Tibial nerve (tissue), 4 donors: ENCODE data around the gene DDX3X. TPM values are rescaled to one million over a fixed set of nuclear protein-coding genes. Genes with fewer than 3 reads are reported as not detected.
"Not testable (repeated sequence)": the region's sequence is repeated elsewhere in the genome, so short reads cannot be mapped to it uniquely, and the experiment has no call there.

Source experiments
- DNase-seq, 2 donors: peaks; one replicate each; pipeline ENCODE4 v3.0.0-alpha.2; 2019; ENCODE audit warnings: low spot score in 2 of 2
- H3K27ac ChIP-seq, 4 donors: fragments of 200-600 bp; sonication (generic) in 3 of 4; one replicate each; pipeline ENCODE4 v1.5.1; 2017 to 2019; ENCODE audit warnings: mild to moderate bottlenecking in 1 of 4
- H3K27me3 ChIP-seq, 2 donors: fragments of 200-600 bp; sonication (generic) in 1 of 2; one replicate each; pipeline versions ENCODE4 v1.5.1 to v1.6.0; 2017 to 2019
- H3K36me3 ChIP-seq, 3 donors: fragments of 200-600 bp; sonication (generic); one replicate each; pipeline ENCODE4 v1.5.1; 2018 to 2019
- H3K4me1 ChIP-seq, 4 donors: fragments of 200-600 bp; sonication (generic) in 3 of 4; one replicate each; pipeline ENCODE4 v1.5.1; 2017 to 2019
- H3K4me3 ChIP-seq, 4 donors: fragments of 200-600 bp; sonication (generic) in 3 of 4; one replicate each; pipeline ENCODE4 v1.5.1; 2017 to 2019; ENCODE audit warnings: mild to moderate bottlenecking in 1 of 4, moderate library complexity in 1 of 4
- H3K9me3 ChIP-seq, 4 donors: fragments of 200-600 bp; sonication (generic) in 3 of 4; one replicate each; pipeline ENCODE4 v1.5.1; 2017 to 2019
- CTCF ChIP-seq, 5 experiments: fragments of 200-600 bp in 3 of 5; fragments of 450-650 bp in 2 of 5; sonication (generic) in 3 of 5; IDR thresholded peaks; one replicate each; pipeline ENCODE4 v1.5.1; 2016 to 2019; ENCODE audit warnings: antibody characterized with exemption in 5 of 5, mild to moderate bottlenecking in 3 of 5, moderate library complexity in 2 of 5
- EP300 ChIP-seq, 2 donors: sonication (generic); formaldehyde crosslinking; IDR thresholded peaks; one replicate each; pipeline ENCODE4 v1.6.1; 2017; ENCODE audit warnings: antibody characterized with exemption in 2 of 2, mild to moderate bottlenecking in 1 of 2
- POLR2A ChIP-seq, 2 donors: fragments of 450-650 bp; IDR thresholded peaks; one replicate each; pipeline ENCODE4 v1.6.1; 2017; ENCODE audit warnings: antibody characterized with exemption in 2 of 2, mild to moderate bottlenecking in 2 of 2, moderate library complexity in 2 of 2
- WGBS, 2 donors: methylation state at CpG; one replicate each; pipeline ENCODE4 v1.1.5; 2018; 5-methylcytosine and 5-hydroxymethylcytosine counted together
- total RNA-seq, 4 donors: library from RNA; depleted of rRNA; stranded (reverse); fragments of >200 nt; gene quantifications; one replicate each; pipeline ENCODE4 v1.1.0, GENCODE V29; 2016

The DDX3X gene
- total RNA-seq: 100 to 1,000 TPM; 123 to 171 (median 148) TPM

GRCh38 chrX:41333744-41334362 is at the start of gene DDX3X:
TSS of gene DDX3X (plus strand) at chrX:41334162. CDS start at chrX:41334253, 91 bp downstream.
- TF ChIP-seq EP300 (IDR thresholded peaks at IDR 0.05) (peak in 1 of 2 donors; percentile 98), CTCF (IDR thresholded peaks at IDR 0.05) (peak in 4 of 5 experiments; percentile 25 to 79 (median 60)), POLR2A (IDR thresholded peaks at IDR 0.05) (peak; percentile 97)
- Histone ChIP-seq H3K27me3 (no peaks in the 10 kb centered on the region), H3K9me3 (no peaks in the 10 kb centered on the region), H3K36me3 (no peaks in the 10 kb centered on the region), H3K4me1 (peaks cover 0 to 21% (median 6%) of the 10 kb centered on the region in 4 donors), H3K4me3 (peak within 1 kb of the TSS; percentile 81 to 96 (median 88)), H3K27ac (peak within 1 kb of the TSS; percentile 97 to 100 (median 100))
- 0 to 4% methylated on average over 24 to 46 of the region's 47 CpGs for WGBS, 2 donors
- peak; percentile 55 to 63 for DNase-seq

GRCh38 chrX:41285928-41286327 is 48.0 kb upstream of the DDX3X start:
- 93% methylated on average over 19 of the region's 21 CpGs; no CpG with 5 or more reads in 1 of the 2 donors for WGBS, 2 donors
- not testable (repeated sequence) for DNase-seq, H3K27ac ChIP-seq, H3K9me3 ChIP-seq, H3K27me3 ChIP-seq, H3K4me1 ChIP-seq, H3K4me3 ChIP-seq, H3K36me3 ChIP-seq

- H3K9me3 ChIP-seq: peaks cover 0 to 5% (median 2%) of the 10 kb centered on the region in 4 donors
- DNase-seq: no peak
- WGBS, 2 donors: 40 to 81% methylated on average over 1 to 6 of the region's 6 CpGs
Measured at GRCh38 chrX:41288641-41289040, 45.3 kb upstream of the DDX3X start.

GRCh38 chrX:41289095-41289494 is 44.9 kb upstream of the DDX3X start:
- DNase-seq: no peak
- no peaks in the 10 kb centered on the region for H3K36me3 ChIP-seq
- H3K27ac ChIP-seq: no peak overlapping the region
- no peaks in the 10 kb centered on the region for H3K4me1 ChIP-seq
- TF ChIP-seq EP300 (IDR thresholded peaks at IDR 0.05) (no peak), CTCF (IDR thresholded peaks at IDR 0.05) (no peak), POLR2A (IDR thresholded peaks at IDR 0.05) (no peak)
- H3K9me3 ChIP-seq: peaks cover 0 to 5% (median 2%) of the 10 kb centered on the region in 4 donors
- H3K4me3 ChIP-seq: no peak overlapping the region
- WGBS, 2 donors: 50 to 64% methylated on average over 1 to 3 of the region's 3 CpGs
- no peaks in the 10 kb centered on the region for H3K27me3 ChIP-seq

More at GRCh38 chrX:41288641-41289040, 45.3 kb upstream of the DDX3X start:
- Histone ChIP-seq H3K4me3 (no peak overlapping the region), H3K4me1 (no peaks in the 10 kb centered on the region), H3K27me3 (no peaks in the 10 kb centered on the region), H3K27ac (no peak overlapping the region), H3K36me3 (no peaks in the 10 kb centered on the region)
- TF ChIP-seq POLR2A (IDR thresholded peaks at IDR 0.05): no peak
- TF ChIP-seq EP300 (IDR thresholded peaks at IDR 0.05): no peak

- Histone ChIP-seq H3K27ac (no peak overlapping the region), H3K4me1 (no peaks in the 10 kb centered on the region), H3K27me3 (no peaks in the 10 kb centered on the region), H3K4me3 (no peak overlapping the region), H3K36me3 (no peaks in the 10 kb centered on the region), H3K9me3 (peaks cover 0 to 5% (median 2%) of the 10 kb centered on the region in 4 donors)
- TF ChIP-seq POLR2A (IDR thresholded peaks at IDR 0.05): no peak
- no peak for TF ChIP-seq CTCF (IDR thresholded peaks at IDR 0.05)
- no peak for TF ChIP-seq EP300 (IDR thresholded peaks at IDR 0.05)
- DNase-seq: no peak
Measured at GRCh38 chrX:41291309-41291708, 42.7 kb upstream of the DDX3X start.

GRCh38 chrX:41293269-41293668 is 40.7 kb upstream of the DDX3X start:
- WGBS, 2 donors: 73 to 82% methylated on average over 6 of the region's 6 CpGs
- TF ChIP-seq CTCF (IDR thresholded peaks at IDR 0.05): no peak
- no peak for TF ChIP-seq POLR2A (IDR thresholded peaks at IDR 0.05)
- TF ChIP-seq EP300 (IDR thresholded peaks at IDR 0.05): no peak
- peaks cover 0 to 5% (median 2%) of the 10 kb centered on the region in 4 donors for H3K9me3 ChIP-seq
- no peaks in the 10 kb centered on the region for H3K36me3 ChIP-seq
- no peak for DNase-seq
- H3K27ac ChIP-seq: no peak overlapping the region
- no peak overlapping the region for H3K4me3 ChIP-seq
- H3K27me3 ChIP-seq: no peaks in the 10 kb centered on the region
- no peaks in the 10 kb centered on the region for H3K4me1 ChIP-seq
